Activated B cell treated with CpG ODN at 0.5 μM for 24 hours (primary cell): Measurements from ENCODE around the gene C11orf91. TPM values are rescaled to one million over a fixed set of nuclear protein-coding genes. Genes with fewer than 3 reads are reported as not detected.
"Not testable (repeated sequence)": the region's sequence is repeated elsewhere in the genome, so short reads cannot be mapped to it uniquely, and the experiment has no call there.

Experiments
- ATAC-seq: fragments of 200-7000 bp; cut with Tn5 transposase; one replicate; pipeline ENCODE4 v1.10.0; 2021; ENCODE audit warnings: low read depth, mild to moderate bottlenecking, moderate library complexity
- CTCF ChIA-PET: fragments of 350-600 bp; sonication (Branson Sonifier 250); formaldehyde crosslinking; loops from one replicate; lab custom pipeline; 2021; ENCODE audit warnings: antibody characterized with exemption; lab: Charles Lee
- POLR2A ChIA-PET: fragments of 350-600 bp; sonication (Branson Sonifier 250); formaldehyde crosslinking; loops from one replicate; lab custom pipeline; 2021; ENCODE audit warnings: antibody characterized with exemption; lab: Charles Lee
- DNase-seq: peaks from one replicate; pipeline ENCODE4 v3.0.0; 2022
- H3K27ac Mint-ChIP-seq: one replicate; pipeline ENCODE4 v1.8.0; 2020; ENCODE audit warnings: mixed read lengths
- H3K27me3 Mint-ChIP-seq: one replicate; pipeline ENCODE4 v1.8.0; 2021; ENCODE audit warnings: mixed read lengths
- H3K36me3 Mint-ChIP-seq: one replicate; pipeline ENCODE4 v1.8.0; 2021; ENCODE audit warnings: low read depth, mixed read lengths
- H3K4me1 Mint-ChIP-seq: one replicate; pipeline ENCODE4 v1.8.0; 2021; ENCODE audit warnings: mixed read lengths
- H3K4me3 Mint-ChIP-seq: one replicate; pipeline ENCODE4 v1.8.0; 2020; ENCODE audit warnings: mild to moderate bottlenecking, mixed read lengths
- H3K9me3 Mint-ChIP-seq: one replicate; pipeline ENCODE4 v1.8.0; 2020; ENCODE audit warnings: mixed read lengths
- intact Hi-C: fragments of 100-400 bp; cut with micrococcal nuclease; formaldehyde crosslinking; loops from one replicate; pipeline ENCODE4 v1.15.1; 2024
- total RNA-seq: library from RNA; stranded (reverse); gene quantifications from 2 replicates; pipeline ENCODE4 v1.2.3, GENCODE V29; 2022
- TF ChIP-seq, protein P1 (sequence below): fragments of 200-600 bp; IDR thresholded peaks from one replicate; pipeline ENCODE4 v1.8.0; 2022; ENCODE audit warnings: antibody characterized with exemption, mild to moderate bottlenecking

C11orf91 gene
- total RNA-seq, 1 donor from 2014 or later = 0.49 TPM

DNA sequence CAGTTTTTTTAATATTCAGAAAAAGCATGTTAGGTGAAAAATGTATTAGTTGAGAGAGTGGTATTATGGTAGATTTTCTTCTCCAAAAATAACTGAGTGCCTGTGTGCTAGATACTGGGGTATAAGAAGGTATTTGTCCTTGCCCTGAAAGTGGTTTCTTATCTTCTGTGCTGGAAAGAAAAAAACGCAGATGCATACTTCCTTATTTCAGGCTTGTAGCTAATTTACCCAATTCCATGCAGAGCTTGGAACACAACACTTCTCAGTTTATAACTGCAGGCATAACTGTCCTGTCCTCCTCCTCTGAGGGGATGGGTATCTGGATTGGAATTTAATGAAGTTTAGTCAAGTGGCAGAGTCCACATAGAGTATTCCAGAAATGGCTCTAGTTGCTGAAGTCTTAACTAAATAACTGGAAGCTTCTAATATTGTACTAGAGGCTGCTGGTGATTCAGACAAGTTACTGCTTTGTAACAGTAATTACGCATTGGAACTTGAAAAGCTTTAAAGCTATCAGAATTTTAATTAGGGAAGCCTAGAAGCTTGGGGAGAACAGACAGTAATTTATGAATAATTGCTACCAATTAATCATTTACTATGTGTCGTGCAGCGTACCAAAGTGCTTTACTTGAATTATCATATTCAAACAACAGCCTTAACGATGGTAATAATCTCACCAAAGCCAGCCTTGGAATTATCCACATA is 12.7 kb upstream of the C11orf91 start:
- Mint-ChIP-seq H3K4me3 (no peak overlapping the region), H3K4me1 (no peaks in the 10 kb centered on the region), H3K36me3 (peaks cover 53% of the 10 kb centered on the region), H3K9me3 (no peaks in the 10 kb centered on the region), H3K27me3 (no peaks in the 10 kb centered on the region), H3K27ac (no peak overlapping the region)
- intact Hi-C loops = no loop called here
- DNase-seq (no peak), ATAC-seq (no peak)
- TF ChIP-seq, protein P1, sequence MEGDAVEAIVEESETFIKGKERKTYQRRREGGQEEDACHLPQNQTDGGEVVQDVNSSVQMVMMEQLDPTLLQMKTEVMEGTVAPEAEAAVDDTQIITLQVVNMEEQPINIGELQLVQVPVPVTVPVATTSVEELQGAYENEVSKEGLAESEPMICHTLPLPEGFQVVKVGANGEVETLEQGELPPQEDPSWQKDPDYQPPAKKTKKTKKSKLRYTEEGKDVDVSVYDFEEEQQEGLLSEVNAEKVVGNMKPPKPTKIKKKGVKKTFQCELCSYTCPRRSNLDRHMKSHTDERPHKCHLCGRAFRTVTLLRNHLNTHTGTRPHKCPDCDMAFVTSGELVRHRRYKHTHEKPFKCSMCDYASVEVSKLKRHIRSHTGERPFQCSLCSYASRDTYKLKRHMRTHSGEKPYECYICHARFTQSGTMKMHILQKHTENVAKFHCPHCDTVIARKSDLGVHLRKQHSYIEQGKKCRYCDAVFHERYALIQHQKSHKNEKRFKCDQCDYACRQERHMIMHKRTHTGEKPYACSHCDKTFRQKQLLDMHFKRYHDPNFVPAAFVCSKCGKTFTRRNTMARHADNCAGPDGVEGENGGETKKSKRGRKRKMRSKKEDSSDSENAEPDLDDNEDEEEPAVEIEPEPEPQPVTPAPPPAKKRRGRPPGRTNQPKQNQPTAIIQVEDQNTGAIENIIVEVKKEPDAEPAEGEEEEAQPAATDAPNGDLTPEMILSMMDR = no peak
- POLR2A ChIA-PET = no interaction called here
- CTCF ChIA-PET = interaction anchor here (8.2 kb wide), 1 partner anchor 28 kb away, joined by 81 read pairs; no protein-coding TSS in a partner anchor

DNA sequence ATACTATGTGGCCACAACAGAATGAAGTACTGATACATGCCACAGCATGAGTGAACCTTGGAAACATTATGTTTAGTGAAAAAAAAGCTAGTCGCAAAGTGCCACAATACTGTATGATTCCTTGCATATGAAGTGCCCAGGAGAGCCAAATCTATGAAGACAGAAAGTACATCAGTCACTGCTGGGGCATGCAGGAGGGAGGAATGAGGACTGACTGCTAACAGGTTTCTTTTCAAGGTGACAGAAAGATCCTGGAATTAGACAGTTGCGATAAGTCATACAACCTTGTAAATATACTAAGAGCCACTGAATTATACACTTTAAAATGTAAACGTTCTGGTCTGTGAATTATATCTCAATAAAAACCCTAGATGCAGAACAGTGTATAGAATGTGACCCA is 11.8 kb upstream of the C11orf91 start:
- H3K4me3 Mint-ChIP-seq = no peak overlapping the region
- POLR2A ChIA-PET = no interaction called here
- no peaks in the 10 kb centered on the region for H3K4me1 Mint-ChIP-seq
- TF ChIP-seq, protein P1 = no peak
- H3K27me3 Mint-ChIP-seq = no peaks in the 10 kb centered on the region
- H3K36me3 Mint-ChIP-seq = peaks cover 51% of the 10 kb centered on the region
- no peak overlapping the region for H3K27ac Mint-ChIP-seq
- DNase-seq (no peak), ATAC-seq (no peak)
- CTCF ChIA-PET = no interaction called here
- intact Hi-C loops = no loop called here
- no peaks in the 10 kb centered on the region for H3K9me3 Mint-ChIP-seq

DNA sequence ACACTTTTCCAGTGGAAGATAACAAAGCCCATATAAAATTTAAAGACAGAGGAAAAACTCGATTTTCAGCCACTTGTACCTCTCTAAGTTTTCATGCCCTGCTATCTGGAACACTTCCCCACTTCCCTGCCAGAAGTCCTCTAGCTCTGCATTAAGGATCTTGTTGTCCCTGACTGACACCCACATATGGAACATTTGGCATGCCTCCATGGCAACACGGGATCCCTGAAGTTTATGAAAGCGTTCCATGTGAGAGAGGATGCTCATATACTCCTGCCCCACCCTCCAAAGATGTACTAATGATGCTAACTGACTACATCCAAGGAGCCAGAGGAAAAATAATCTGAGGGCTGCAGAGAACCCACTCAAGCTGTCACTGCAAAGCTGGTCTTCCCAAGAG is 8.8 kb upstream of the C11orf91 start:
- ChIA-PET CTCF (interaction anchor here (0.8 to 1.0 kb wide), 2 partner anchors 8 to 33 kb away, joined by 3 to 4 read pairs; partner anchors contain the start of gene C11orf91), POLR2A (no interaction called here)
- no peak for ATAC-seq
- intact Hi-C loops = no loop called here
- no peak for DNase-seq
- no peaks in the 10 kb centered on the region for H3K4me1 Mint-ChIP-seq
- no peak overlapping the region for H3K4me3 Mint-ChIP-seq
- H3K9me3 Mint-ChIP-seq = no peaks in the 10 kb centered on the region
- H3K36me3 Mint-ChIP-seq = peaks cover 34% of the 10 kb centered on the region
- TF ChIP-seq, protein P1 = no peak
- no peak overlapping the region for H3K27ac Mint-ChIP-seq
- no peaks in the 10 kb centered on the region for H3K27me3 Mint-ChIP-seq

DNA sequence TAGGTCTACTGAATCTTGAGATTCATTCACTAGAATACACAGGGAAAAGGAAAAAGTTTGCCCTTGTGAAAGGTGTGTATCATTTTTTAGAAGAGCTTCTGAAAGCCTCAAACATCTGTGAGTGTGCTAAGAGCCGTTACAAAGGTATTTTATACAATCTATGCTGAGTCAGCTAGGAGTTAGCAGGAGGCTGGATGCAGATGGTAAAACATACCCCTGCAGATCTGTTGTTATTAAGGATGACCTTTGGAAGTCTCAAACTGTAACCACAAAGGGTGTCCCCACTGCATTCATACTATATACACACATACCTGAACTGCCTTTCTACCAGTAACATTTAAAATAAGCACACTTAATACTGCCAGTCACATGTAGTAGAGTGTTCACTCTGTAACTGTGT is 8.4 kb upstream of the C11orf91 start:
- no peaks in the 10 kb centered on the region for H3K27me3 Mint-ChIP-seq
- H3K27ac Mint-ChIP-seq = no peak overlapping the region
- H3K36me3 Mint-ChIP-seq = peaks cover 31% of the 10 kb centered on the region
- intact Hi-C loops = no loop called here
- CTCF ChIA-PET = interaction anchor here (1.0 kb wide), 1 partner anchor 34 kb away, joined by 4 read pairs; no protein-coding TSS in a partner anchor
- H3K4me1 Mint-ChIP-seq = no peaks in the 10 kb centered on the region
- TF ChIP-seq, protein P1 = no peak
- H3K4me3 Mint-ChIP-seq = no peak overlapping the region
- ATAC-seq (no peak), DNase-seq (no peak)
- POLR2A ChIA-PET = no interaction called here
- no peaks in the 10 kb centered on the region for H3K9me3 Mint-ChIP-seq

DNA sequence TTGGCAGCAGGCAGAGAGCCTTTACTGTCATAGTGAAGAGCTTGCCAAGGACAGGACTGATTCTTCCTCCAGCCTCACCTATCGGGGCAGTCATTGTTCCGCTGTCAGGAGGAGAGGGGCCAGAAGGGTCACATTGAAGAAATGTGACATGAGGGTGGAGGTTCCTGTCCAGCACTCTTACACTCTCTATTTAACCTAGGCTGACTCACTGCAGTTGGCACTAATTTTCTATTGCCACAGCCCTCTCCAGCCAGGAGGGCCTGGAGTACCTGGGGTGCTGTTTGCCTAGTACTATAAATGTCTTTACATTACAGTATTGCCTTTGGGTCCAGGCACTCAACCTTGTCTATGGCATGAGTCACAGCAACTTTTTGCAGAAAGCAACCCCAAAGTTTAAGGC is 7.2 kb upstream of the C11orf91 start:
- DNase-seq, H3K4me3 Mint-ChIP-seq, H3K27ac Mint-ChIP-seq, H3K4me1 Mint-ChIP-seq, H3K9me3 Mint-ChIP-seq, H3K27me3 Mint-ChIP-seq, intact Hi-C loops, ATAC-seq, POLR2A ChIA-PET: not testable (repeated sequence)
- H3K36me3 Mint-ChIP-seq = peaks cover 29% of the 10 kb centered on the region
- CTCF ChIA-PET = interaction anchor here (0.8 kb wide), 1 partner anchor 34 kb away, joined by 4 read pairs; no protein-coding TSS in a partner anchor
